22Rv1 (cell line): Measurements from ENCODE around the gene SOX9.
"Not testable (repeated sequence)": the region's sequence is repeated elsewhere in the genome, so short reads cannot be mapped to it uniquely, and the experiment has no call there.

Experiments
- H3K27ac ChIP-seq: fragments of 450-650 bp; 2 replicates; pipeline ENCODE4 v1.5.1; 2017
- CTCF ChIP-seq: fragments of 450-650 bp; IDR thresholded peaks from 2 replicates; pipeline ENCODE4 v1.5.1; 2017; ENCODE audit warnings: mild to moderate bottlenecking
- ZFX ChIP-seq: fragments of 450-650 bp; IDR thresholded peaks from 2 replicates; pipeline ENCODE4 v1.6.1; 2017; ENCODE audit warnings: antibody characterized with exemption, borderline replicate concordance

Gene SOX9

GRCh38 chr17:72134608-72135394 is 14.0 kb downstream of the SOX9 start:
- H3K27ac ChIP-seq: no peak overlapping the region
- TF ChIP-seq ZFX (no peak), CTCF (no peak)

- no peak overlapping the region for H3K27ac ChIP-seq
- no peak for TF ChIP-seq ZFX
- no peak for TF ChIP-seq CTCF
Observed at GRCh38 chr17:72135546-72136325, 14.9 kb downstream of the SOX9 start.

- TF ChIP-seq ZFX (no peak), CTCF (no peak)
- H3K27ac ChIP-seq: no peak overlapping the region
Observed at GRCh38 chr17:72136692-72137091, 15.9 kb downstream of the SOX9 start.

- no peak overlapping the region for H3K27ac ChIP-seq
Observed at GRCh38 chr17:72137161-72137560, 16.3 kb downstream of the SOX9 start.

GRCh38 chr17:72139212-72139611 is 18.4 kb downstream of the SOX9 start:
- no peak for TF ChIP-seq ZFX
- TF ChIP-seq CTCF: no peak
- H3K27ac ChIP-seq: no peak overlapping the region

More at GRCh38 chr17:72137161-72137560, 16.3 kb downstream of the SOX9 start:
- TF ChIP-seq ZFX (no peak), CTCF (no peak)

GRCh38 chr17:72141336-72141735 is 20.5 kb downstream of the SOX9 start:
- TF ChIP-seq CTCF (no peak), ZFX (no peak)
- H3K27ac ChIP-seq: no peak overlapping the region

- H3K27ac ChIP-seq: not testable (repeated sequence)
Observed at GRCh38 chr17:72142097-72142496, 21.3 kb downstream of the SOX9 start.
